GM21717 (cell line): ENCODE measurements around the gene AGAP1.

ENCODE experiments used
- ATAC-seq: cut with Tn5 transposase; IDR thresholded peaks from one replicate; pipeline ENCODE4 v1.9.1; 2021; ENCODE audit warnings: mild to moderate bottlenecking, moderate library complexity; ENCODE audit not compliant: unreplicated experiment

The AGAP1 gene

GRCh38 chr2:235493775-235494715, at the start of gene AGAP1:
AGAP1 (plus strand) TSS chr2:235494043.
- no peak for ATAC-seq

- no peak for ATAC-seq
These were observed 49.7 kb upstream of the AGAP1 start for GRCh38 chr2:235444101-235444597.

GRCh38 chr2:235445116-235445515, 48.7 kb upstream of the AGAP1 start:
- ATAC-seq, result no peak

GRCh38 chr2:235446082-235446481, 47.8 kb upstream of the AGAP1 start:
- no peak for ATAC-seq

- no peak for ATAC-seq
These were observed 46.6 kb upstream of the AGAP1 start for GRCh38 chr2:235447210-235447609.

GRCh38 chr2:235449568-235449967, 44.3 kb upstream of the AGAP1 start:
- ATAC-seq, result no peak

- no peak for ATAC-seq
These were observed 40.2 kb upstream of the AGAP1 start for GRCh38 chr2:235453605-235454151.

GRCh38 chr2:235458839-235459273, 35.0 kb upstream of the AGAP1 start:
- ATAC-seq, result no peak

- ATAC-seq, result no peak
These were observed 33.2 kb upstream of the AGAP1 start for GRCh38 chr2:235460548-235461047.

GRCh38 chr2:235461763-235462414, 32.0 kb upstream of the AGAP1 start:
- ATAC-seq, result no peak

GRCh38 chr2:235462415-235462790, 31.4 kb upstream of the AGAP1 start:
- ATAC-seq, result no peak

- ATAC-seq, result no peak
These were observed 29.9 kb upstream of the AGAP1 start for GRCh38 chr2:235463893-235464292.

GRCh38 chr2:235467588-235467987, 26.3 kb upstream of the AGAP1 start:
- no peak for ATAC-seq

GRCh38 chr2:235468978-235469655, 24.7 kb upstream of the AGAP1 start:
- ATAC-seq, result no peak

GRCh38 chr2:235471186-235471747, 22.6 kb upstream of the AGAP1 start:
- ATAC-seq, result no peak

- no peak for ATAC-seq
These were observed 21.4 kb upstream of the AGAP1 start for GRCh38 chr2:235472443-235472842.

GRCh38 chr2:235478609-235479008, 15.2 kb upstream of the AGAP1 start:
- no peak for ATAC-seq

GRCh38 chr2:235479604-235480003, 14.2 kb upstream of the AGAP1 start:
- ATAC-seq, result no peak

GRCh38 chr2:235480614-235481013, 13.2 kb upstream of the AGAP1 start:
- ATAC-seq, result no peak

GRCh38 chr2:235483313-235483712, 10.5 kb upstream of the AGAP1 start:
- ATAC-seq, result no peak

GRCh38 chr2:235485362-235485761, 8.5 kb upstream of the AGAP1 start:
- no peak for ATAC-seq
